HepG2 (cell line): ENCODE results near the gene INO80C. TPM values are rescaled to one million over a fixed set of nuclear protein-coding genes. Genes with fewer than 3 reads are reported as not detected.
A peak's percentile ranks its signal among the peaks of the same experiment; 100 is the strongest.

Source experiments
- BORCS8-MEF2B ChIP-seq: sonication (generic); formaldehyde crosslinking; IDR thresholded peaks from 2 replicates; pipeline ENCODE4 v1.8.0; 2022; ENCODE audit warnings: mild to moderate bottlenecking, missing genetic modification reagents
- GFI1 ChIP-seq: sonication (generic); formaldehyde crosslinking; IDR thresholded peaks from 2 replicates; pipeline ENCODE4 v1.5.0; 2020; ENCODE audit warnings: missing genetic modification reagents, mild to moderate bottlenecking, borderline replicate concordance
- GZF1 ChIP-seq: sonication (generic); formaldehyde crosslinking; IDR thresholded peaks from 2 replicates; pipeline ENCODE4 v1.5.1; 2020; ENCODE audit warnings: mild to moderate bottlenecking, missing genetic modification reagents
- HCFC1 ChIP-seq: fragments of 150-350 bp; IDR thresholded peaks from 2 replicates; pipeline ENCODE4 v1.6.1; 2014; ENCODE audit warnings: low read depth, low read length
- JUND ChIP-seq: sonication (generic); formaldehyde crosslinking; IDR thresholded peaks from 2 replicates; pipeline ENCODE4 v1.8.0; 2022; ENCODE audit warnings: mild to moderate bottlenecking, missing genetic modification reagents
- MEIS1 ChIP-seq: sonication (generic); formaldehyde crosslinking; IDR thresholded peaks from 2 replicates; pipeline ENCODE4 v1.9.0; 2021; ENCODE audit warnings: mild to moderate bottlenecking, missing genetic modification reagents, moderate library complexity, borderline replicate concordance
- NAIF1 ChIP-seq: sonication (generic); formaldehyde crosslinking; IDR thresholded peaks from 2 replicates; pipeline ENCODE4 v1.5.0; 2020; ENCODE audit warnings: mild to moderate bottlenecking, missing genetic modification reagents, borderline replicate concordance
- NFRKB ChIP-seq: fragments of 450-650 bp; IDR thresholded peaks from 2 replicates; pipeline ENCODE4 v1.6.1; 2017
- NRL ChIP-seq: sonication (generic); formaldehyde crosslinking; IDR thresholded peaks from 2 replicates; pipeline ENCODE4 v1.5.0; 2020; ENCODE audit warnings: missing genetic modification reagents, mild to moderate bottlenecking, moderate library complexity, borderline replicate concordance
- PHF5A ChIP-seq: IDR thresholded peaks from one replicate; pipeline ENCODE4 v1.6.1; 2018; ENCODE audit warnings: low read depth, missing genetic modification reagents; ENCODE audit not compliant: unreplicated experiment
- RARA ChIP-seq: IDR thresholded peaks from 2 replicates; pipeline ENCODE4 v1.6.1; 2016; ENCODE audit warnings: missing genetic modification reagents, missing compliant biosample characterization
- RXRB ChIP-seq: IDR thresholded peaks from 2 replicates; pipeline ENCODE4 v1.6.1; 2016; ENCODE audit warnings: borderline replicate concordance, missing genetic modification reagents, missing compliant biosample characterization
- SMAD1 ChIP-seq: sonication (generic); formaldehyde crosslinking; IDR thresholded peaks from 2 replicates; pipeline ENCODE4 v1.4.0; 2020; ENCODE audit warnings: missing genetic modification reagents, low read depth, mild to moderate bottlenecking, borderline replicate concordance
- TGIF2 ChIP-seq: IDR thresholded peaks from 2 replicates; pipeline ENCODE4 v1.6.1; 2016; ENCODE audit warnings: control low read depth, missing compliant biosample characterization
- WIZ ChIP-seq: sonication (generic); formaldehyde crosslinking; IDR thresholded peaks from 2 replicates; pipeline ENCODE4 v1.5.1; 2020; ENCODE audit warnings: mild to moderate bottlenecking, missing genetic modification reagents
- ZC3H13 ChIP-seq: sonication (generic); formaldehyde crosslinking; IDR thresholded peaks from 2 replicates; pipeline ENCODE4 v1.8.1; 2023; ENCODE audit warnings: mild to moderate bottlenecking, missing genetic modification reagents, moderate library complexity
- ZFP62 ChIP-seq: sonication (generic); formaldehyde crosslinking; IDR thresholded peaks from 2 replicates; pipeline ENCODE4 v1.4.0; 2020; ENCODE audit warnings: missing genetic modification reagents
- ZMAT3 ChIP-seq: sonication (generic); formaldehyde crosslinking; conservative IDR thresholded peaks from 2 replicates; pipeline ENCODE4 v1.7.0; 2021; ENCODE audit warnings: missing genetic modification reagents
- ZNF10 ChIP-seq: sonication (generic); formaldehyde crosslinking; IDR thresholded peaks from 2 replicates; pipeline ENCODE4 v1.4.0; 2020; ENCODE audit warnings: mild to moderate bottlenecking, low read depth, missing genetic modification reagents, borderline replicate concordance
- ZNF136 ChIP-seq: sonication (generic); formaldehyde crosslinking; IDR thresholded peaks from 2 replicates; pipeline ENCODE4 v1.8.1; 2022; ENCODE audit warnings: low read depth, mild to moderate bottlenecking, moderate library complexity, missing genetic modification reagents
- ZNF180 ChIP-seq: sonication (generic); formaldehyde crosslinking; IDR thresholded peaks from 2 replicates; pipeline ENCODE4 v1.4.0; 2020; ENCODE audit warnings: low read depth, missing genetic modification reagents, borderline replicate concordance
- ZNF224 ChIP-seq: sonication (generic); formaldehyde crosslinking; IDR thresholded peaks from 2 replicates; pipeline ENCODE4 v1.5.0; 2020; ENCODE audit warnings: mild to moderate bottlenecking, missing genetic modification reagents
- ZNF235 ChIP-seq: sonication (generic); formaldehyde crosslinking; IDR thresholded peaks from 2 replicates; pipeline ENCODE4 v1.8.1; 2023; ENCODE audit warnings: mild to moderate bottlenecking, missing genetic modification reagents, borderline replicate concordance
- ZNF326 ChIP-seq: sonication (generic); formaldehyde crosslinking; IDR thresholded peaks from 2 replicates; pipeline ENCODE4 v1.4.0; 2020; ENCODE audit warnings: missing genetic modification reagents, borderline replicate concordance
- ZNF430 ChIP-seq: sonication (generic); formaldehyde crosslinking; IDR thresholded peaks from 2 replicates; pipeline ENCODE4 v1.9.0; 2021; ENCODE audit warnings: mild to moderate bottlenecking, missing genetic modification reagents
- ZNF598 ChIP-seq: sonication (generic); formaldehyde crosslinking; IDR thresholded peaks from 2 replicates; pipeline ENCODE4 v1.5.1; 2020; ENCODE audit warnings: mild to moderate bottlenecking, missing genetic modification reagents, borderline replicate concordance
- ZNF670 ChIP-seq: sonication (generic); formaldehyde crosslinking; IDR thresholded peaks from 2 replicates; pipeline ENCODE4 v1.8.0; 2022; ENCODE audit warnings: mild to moderate bottlenecking, missing genetic modification reagents, borderline replicate concordance
- ZSCAN22 ChIP-seq: sonication (generic); formaldehyde crosslinking; IDR thresholded peaks from 2 replicates; pipeline ENCODE4 v1.4.0; 2020; ENCODE audit warnings: mild to moderate bottlenecking, missing genetic modification reagents
- ZSCAN5A ChIP-seq: sonication (generic); formaldehyde crosslinking; IDR thresholded peaks from 2 replicates; pipeline ENCODE4 v1.8.0; 2022; ENCODE audit warnings: mild to moderate bottlenecking, missing genetic modification reagents, borderline replicate concordance
- polyA plus RNA-seq, 8 experiments: library from polyadenylated mRNA; depleted of rRNA in 3 of 8; stranded (reverse) in 7 of 8; unstranded in 1 of 8; fragments of >200 nt; fragmentation: Illumina TruSeq in 4 of 8; extraction: Trizol in 4 of 8; gene quantifications; 2 replicates each; pipeline versions ENCODE4 v1.2.1 to v1.2.3, GENCODE V29; 2011 to 2016; ENCODE audit warnings: low read depth in 4 of 8, missing spikeins in 1 of 8, mixed read lengths in 1 of 8; ENCODE audit not compliant: insufficient read depth in 1 of 8
- total RNA-seq, 5 experiments: library from RNA; depleted of rRNA; stranded (reverse); fragments of >200 nt; fragmentation: Illumina TruSeq; extraction: Trizol; gene quantifications; 2 replicates each; pipeline ENCODE4 v1.2.3, GENCODE V29; 2016; ENCODE audit warnings: low read depth in 1 of 5
- TF ChIP-seq, protein P1 (sequence below): sonication (generic); formaldehyde crosslinking; IDR thresholded peaks from 2 replicates; pipeline ENCODE4 v1.4.0; 2020; ENCODE audit warnings: missing genetic modification reagents
- TF ChIP-seq, protein P2 (sequence below): sonication (generic); formaldehyde crosslinking; IDR thresholded peaks from 2 replicates; pipeline ENCODE4 v1.5.1; 2020; ENCODE audit warnings: missing genetic modification reagents, mild to moderate bottlenecking, borderline replicate concordance

INO80C gene
- total and polyA plus RNA-seq, 2 of the 13 experiments (the other 11 are each of a cell fraction or from before 2014, with no cell fraction given): 8.2 to 15.4 TPM

DNA sequence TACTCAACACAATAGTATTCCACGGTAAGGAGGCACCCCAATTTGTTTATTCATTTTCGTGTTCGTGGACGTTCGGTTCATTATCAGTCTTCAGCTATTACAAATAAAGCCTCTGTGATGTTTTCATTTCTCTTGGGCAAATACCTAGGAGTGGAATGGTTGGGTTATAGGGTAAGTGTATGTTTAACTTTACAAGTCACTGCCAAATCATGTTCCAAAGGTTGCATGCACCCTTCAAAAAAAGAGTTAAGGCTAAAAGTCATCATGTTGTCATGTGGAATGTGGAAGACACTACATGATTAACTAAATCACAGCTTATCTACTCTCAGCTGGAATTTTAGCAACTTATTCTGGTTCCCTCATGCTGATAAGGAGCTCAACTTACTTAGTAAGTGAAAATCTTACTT, 15.8 kb downstream of the INO80C start (continued):
- TF ChIP-seq, protein P1, sequence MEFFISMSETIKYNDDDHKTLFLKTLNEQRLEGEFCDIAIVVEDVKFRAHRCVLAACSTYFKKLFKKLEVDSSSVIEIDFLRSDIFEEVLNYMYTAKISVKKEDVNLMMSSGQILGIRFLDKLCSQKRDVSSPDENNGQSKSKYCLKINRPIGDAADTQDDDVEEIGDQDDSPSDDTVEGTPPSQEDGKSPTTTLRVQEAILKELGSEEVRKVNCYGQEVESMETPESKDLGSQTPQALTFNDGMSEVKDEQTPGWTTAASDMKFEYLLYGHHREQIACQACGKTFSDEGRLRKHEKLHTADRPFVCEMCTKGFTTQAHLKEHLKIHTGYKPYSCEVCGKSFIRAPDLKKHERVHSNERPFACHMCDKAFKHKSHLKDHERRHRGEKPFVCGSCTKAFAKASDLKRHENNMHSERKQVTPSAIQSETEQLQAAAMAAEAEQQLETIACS: no peak
- TF ChIP-seq BORCS8-MEF2B (no peak), GZF1 (no peak), GFI1 (CRISPR knock-in tag) (peak; percentile 98), MEIS1 (CRISPR knock-in tag) (no peak), SMAD1 (CRISPR knock-in tag) (no peak), ZNF430 (CRISPR knock-in tag) (no peak), JUND (CRISPR knock-in tag) (no peak), ZNF224 (CRISPR knock-in tag) (no peak), ZNF10 (CRISPR knock-in tag) (no peak), ZNF235 (CRISPR knock-in tag) (no peak), ZNF180 (CRISPR knock-in tag) (no peak), ZNF598 (CRISPR knock-in tag) (no peak), RXRB (peak; percentile 40; the same call in 1 of the 2 replicates), ZNF136 (CRISPR knock-in tag) (no peak), ZC3H13 (CRISPR knock-in tag) (no peak), WIZ (CRISPR knock-in tag) (no peak), ZSCAN22 (CRISPR knock-in tag) (no peak), NAIF1 (no peak), ZNF670 (CRISPR knock-in tag) (no peak), NRL (CRISPR knock-in tag) (no peak), ZNF326 (no peak), ZSCAN5A (CRISPR knock-in tag) (no peak), TGIF2 (CRISPR knock-in tag) (no peak), PHF5A (CRISPR knock-in tag) (no peak), ZMAT3 (CRISPR knock-in tag) (no peak), NFRKB (no peak), RARA (peak; percentile 57; the same call in 1 of the 2 replicates), ZFP62 (CRISPR knock-in tag) (no peak), HCFC1 (no peak)
- TF ChIP-seq, protein P2, sequence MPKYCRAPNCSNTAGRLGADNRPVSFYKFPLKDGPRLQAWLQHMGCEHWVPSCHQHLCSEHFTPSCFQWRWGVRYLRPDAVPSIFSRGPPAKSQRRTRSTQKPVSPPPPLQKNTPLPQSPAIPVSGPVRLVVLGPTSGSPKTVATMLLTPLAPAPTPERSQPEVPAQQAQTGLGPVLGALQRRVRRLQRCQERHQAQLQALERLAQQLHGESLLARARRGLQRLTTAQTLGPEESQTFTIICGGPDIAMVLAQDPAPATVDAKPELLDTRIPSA (CRISPR knock-in tag): no peak
